ENCODE measurements around the gene TUBB2A.
"Not testable (repeated sequence)": the region's sequence is repeated elsewhere in the genome, so short reads cannot be mapped to it uniquely, and the experiment has no call there.

Gene TUBB2A

DNA sequence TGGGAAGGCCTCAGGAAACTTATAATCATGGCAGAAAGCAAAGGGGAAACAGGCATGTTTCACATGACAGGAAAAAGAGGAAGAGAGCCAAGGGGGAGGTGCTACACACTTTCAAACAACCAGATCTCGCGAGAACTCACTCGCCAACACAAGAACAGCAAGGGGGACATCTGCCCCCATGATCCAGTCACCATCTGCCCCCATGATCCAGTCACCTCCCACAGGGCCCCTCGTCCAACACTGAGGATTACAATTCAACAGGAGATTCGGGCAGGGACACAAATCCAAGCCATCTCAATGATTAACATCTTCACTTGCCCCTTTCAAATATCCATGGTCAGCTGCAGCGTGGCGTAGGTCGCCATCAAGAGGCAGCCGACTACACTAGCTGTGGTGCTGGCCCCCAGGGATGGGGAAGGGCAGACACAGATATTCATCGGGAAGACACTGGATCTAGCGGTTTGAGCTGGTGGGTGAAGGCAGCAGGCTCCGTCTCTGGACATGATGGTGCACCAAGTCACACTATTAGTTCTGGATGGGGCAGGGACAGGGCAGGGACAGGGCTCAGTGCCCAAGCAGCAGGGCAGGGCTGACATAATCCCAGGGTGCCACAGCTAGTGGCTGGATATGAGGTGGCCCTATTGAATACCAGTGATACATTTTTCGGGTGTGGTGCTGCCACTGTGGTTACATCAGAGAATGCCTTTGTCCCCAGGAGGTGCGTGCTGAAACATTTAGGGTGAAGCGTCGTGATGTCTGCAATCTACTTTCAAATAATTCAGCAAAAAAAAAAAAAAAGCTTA lies 38.6 kb upstream of the TUBB2A start:
- H3K27ac ChIP-seq (ENCODE audit: low read depth, low read length): peak overlapping the region; percentile 93
- no peak overlapping the region for H3K9ac ChIP-seq (ENCODE audit: low read depth, low read length)

DNA sequence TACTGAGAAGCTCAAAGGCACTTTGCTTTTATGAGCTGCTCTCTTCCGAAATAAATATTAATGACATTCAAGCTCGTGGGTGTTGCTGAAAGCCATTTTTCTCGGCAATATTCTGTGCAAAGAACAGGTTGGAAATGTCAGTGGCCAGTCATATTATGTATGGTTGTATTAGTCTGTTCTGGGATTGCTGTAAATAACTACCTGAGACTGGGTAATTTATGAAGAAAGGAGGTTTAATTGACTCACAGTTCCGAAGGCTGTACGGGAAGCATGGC lies 38.0 kb upstream of the TUBB2A start:
- no peak overlapping the region for H3K9ac ChIP-seq (ENCODE audit: low read depth, low read length)
- peak overlapping the region; percentile 93 for H3K27ac ChIP-seq (ENCODE audit: low read depth, low read length)
- no peaks in the 10 kb centered on the region for H3K36me3 ChIP-seq (ENCODE audit: control insufficient read depth, insufficient read depth, low read length)
- H3K27me3 ChIP-seq (ENCODE audit: control insufficient read depth, insufficient read depth, low read length): no peaks in the 10 kb centered on the region
- H3K4me3 ChIP-seq (ENCODE audit: low read depth, low read length): 0 out of 2 replicates have a peak overlapping the region, but pooled peaks have one; percentile 1
- H3K4me1 ChIP-seq (ENCODE audit: control insufficient read depth, insufficient read depth, low read length): peaks cover 31% of the 10 kb centered on the region
- no peaks in the 10 kb centered on the region for H3K9me3 ChIP-seq (ENCODE audit: control insufficient read depth, insufficient read depth, low read length)

More for the DNA sequence above, 38.6 kb upstream of the TUBB2A start:
- no peaks in the 10 kb centered on the region for H3K36me3 ChIP-seq (ENCODE audit: control insufficient read depth, insufficient read depth, low read length)
- H3K4me3 ChIP-seq (ENCODE audit: low read depth, low read length): no peak overlapping the region
- H3K27me3 ChIP-seq (ENCODE audit: control insufficient read depth, insufficient read depth, low read length): no peaks in the 10 kb centered on the region
- no peaks in the 10 kb centered on the region for H3K9me3 ChIP-seq (ENCODE audit: control insufficient read depth, insufficient read depth, low read length)
- peaks cover 31% of the 10 kb centered on the region for H3K4me1 ChIP-seq (ENCODE audit: control insufficient read depth, insufficient read depth, low read length)

DNA sequence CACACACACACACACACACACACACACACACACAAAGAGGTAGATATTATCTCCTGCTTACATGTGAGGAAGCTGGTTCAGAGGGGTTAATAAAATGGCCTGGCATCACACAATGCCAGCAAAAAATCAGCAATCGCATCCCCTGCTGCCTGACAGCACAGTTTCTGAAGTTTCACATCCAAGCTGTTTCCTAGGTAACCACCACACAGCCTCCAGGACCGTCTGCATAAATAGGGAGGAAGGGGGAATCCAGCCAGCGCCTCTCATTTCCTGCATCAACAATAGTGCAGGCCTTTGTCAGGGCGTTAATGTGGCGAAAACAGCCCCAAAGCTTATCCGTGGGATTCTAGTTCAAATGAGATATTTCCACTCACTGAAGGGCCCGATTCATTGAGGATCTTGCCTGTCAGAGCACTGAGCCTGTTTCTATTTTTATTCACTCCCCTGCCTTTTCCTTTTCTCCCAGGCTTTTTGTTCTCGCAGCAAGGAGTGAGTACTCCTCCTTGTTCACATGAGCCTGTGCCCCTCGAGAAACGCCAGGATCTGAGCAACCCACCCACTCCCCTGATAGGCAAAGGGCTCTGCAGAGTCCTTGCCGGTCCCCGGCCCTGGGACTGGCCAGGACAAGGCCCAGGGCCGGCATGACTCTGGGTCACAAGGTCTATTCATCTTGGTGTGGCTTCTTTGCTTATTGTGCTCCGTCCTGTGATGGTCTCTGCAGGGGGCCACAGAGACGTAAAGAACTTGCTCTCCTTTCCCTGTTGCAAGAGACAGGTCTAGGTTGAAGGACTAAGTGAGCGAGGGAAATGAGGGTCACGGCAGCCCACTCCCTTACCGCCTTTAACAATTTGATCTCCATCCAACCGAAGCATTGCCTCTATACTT lies 37.4 kb upstream of the TUBB2A start:
- Histone ChIP-seq H3K27ac (ENCODE audit: low read depth, low read length) (peak overlapping the region; percentile 93), H3K27me3 (ENCODE audit: control insufficient read depth, insufficient read depth, low read length) (no peaks in the 10 kb centered on the region), H3K9ac (ENCODE audit: low read depth, low read length) (no peak overlapping the region), H3K4me1 (ENCODE audit: control insufficient read depth, insufficient read depth, low read length) (peaks cover 31% of the 10 kb centered on the region), H3K9me3 (ENCODE audit: control insufficient read depth, insufficient read depth, low read length) (no peaks in the 10 kb centered on the region), H3K4me3 (ENCODE audit: low read depth, low read length) (0 out of 2 replicates have a peak overlapping the region, but pooled peaks have one; percentile 1), H3K36me3 (ENCODE audit: control insufficient read depth, insufficient read depth, low read length) (no peaks in the 10 kb centered on the region)

DNA sequence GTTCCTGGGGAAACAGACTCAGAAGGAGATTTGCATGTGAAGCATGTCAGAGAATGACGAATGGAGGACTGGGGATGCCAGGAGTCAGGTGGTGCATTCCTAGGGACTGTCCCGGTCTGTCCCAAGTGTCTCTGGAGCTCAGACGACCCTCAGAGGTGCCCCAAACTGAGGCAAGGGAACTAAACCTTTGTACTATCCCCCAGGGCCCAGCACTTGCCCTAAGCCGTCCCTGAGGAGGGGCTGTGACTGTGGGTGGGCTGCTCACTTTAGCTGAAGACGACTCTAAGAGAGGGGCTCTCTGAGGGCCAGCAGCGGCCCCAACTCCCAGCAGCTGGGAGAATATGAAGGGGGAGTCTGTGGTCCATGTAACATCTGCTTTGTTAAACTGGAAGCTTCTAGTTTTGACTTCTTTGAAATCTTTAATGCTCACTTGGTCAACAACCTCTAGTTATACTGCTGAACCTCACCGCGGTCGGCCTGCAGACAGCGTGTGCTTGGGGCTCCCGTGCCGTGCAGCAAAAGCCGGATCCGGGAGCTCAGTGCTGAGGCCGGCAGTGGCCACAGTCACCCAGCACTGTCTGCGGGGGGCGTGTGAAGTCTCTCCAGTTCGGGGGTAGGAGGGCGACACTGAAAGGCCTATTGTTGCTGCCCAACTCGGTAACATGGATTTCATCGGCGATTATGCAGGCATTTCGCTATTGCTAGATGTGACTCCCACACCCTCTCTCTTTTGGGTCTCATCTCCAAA lies 35.9 kb upstream of the TUBB2A start:
- no peaks in the 10 kb centered on the region for H3K9me3 ChIP-seq (ENCODE audit: control insufficient read depth, insufficient read depth, low read length)
- no peaks in the 10 kb centered on the region for H3K36me3 ChIP-seq (ENCODE audit: control insufficient read depth, insufficient read depth, low read length)
- no peaks in the 10 kb centered on the region for H3K27me3 ChIP-seq (ENCODE audit: control insufficient read depth, insufficient read depth, low read length)
- no peak overlapping the region for H3K4me3 ChIP-seq (ENCODE audit: low read depth, low read length)
- H3K9ac ChIP-seq (ENCODE audit: low read depth, low read length): no peak overlapping the region
- H3K4me1 ChIP-seq (ENCODE audit: control insufficient read depth, insufficient read depth, low read length): peaks cover 31% of the 10 kb centered on the region
- peak overlapping the region; percentile 49 for H3K27ac ChIP-seq (ENCODE audit: low read depth, low read length)

DNA sequence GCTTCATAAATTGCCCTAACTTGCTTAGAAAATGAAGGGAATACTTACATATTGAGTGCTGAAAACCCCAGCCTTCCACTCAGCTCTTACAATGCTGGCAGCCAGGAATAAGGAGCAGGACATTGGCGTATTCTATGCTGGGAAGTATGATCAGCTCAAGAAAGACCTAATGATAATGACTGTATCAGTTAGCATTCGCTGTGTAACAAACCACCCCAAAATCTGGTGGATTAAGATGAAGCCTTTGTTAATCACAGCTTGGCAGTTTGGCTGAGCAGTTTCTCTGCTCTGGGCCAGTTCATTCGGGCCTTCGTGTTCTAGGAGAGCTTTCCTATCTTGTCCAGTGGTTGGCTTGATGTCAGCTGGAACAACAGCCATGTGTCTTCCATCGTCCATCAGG lies 33.4 kb upstream of the TUBB2A start:
- Histone ChIP-seq H3K9ac (ENCODE audit: low read depth, low read length) (no peak overlapping the region), H3K4me1 (ENCODE audit: control insufficient read depth, insufficient read depth, low read length) (peaks cover 26% of the 10 kb centered on the region), H3K36me3 (ENCODE audit: control insufficient read depth, insufficient read depth, low read length) (no peaks in the 10 kb centered on the region), H3K9me3 (ENCODE audit: control insufficient read depth, insufficient read depth, low read length) (no peaks in the 10 kb centered on the region), H3K27ac (ENCODE audit: low read depth, low read length) (no peak overlapping the region), H3K27me3 (ENCODE audit: control insufficient read depth, insufficient read depth, low read length) (no peaks in the 10 kb centered on the region), H3K4me3 (ENCODE audit: low read depth, low read length) (no peak overlapping the region)

DNA sequence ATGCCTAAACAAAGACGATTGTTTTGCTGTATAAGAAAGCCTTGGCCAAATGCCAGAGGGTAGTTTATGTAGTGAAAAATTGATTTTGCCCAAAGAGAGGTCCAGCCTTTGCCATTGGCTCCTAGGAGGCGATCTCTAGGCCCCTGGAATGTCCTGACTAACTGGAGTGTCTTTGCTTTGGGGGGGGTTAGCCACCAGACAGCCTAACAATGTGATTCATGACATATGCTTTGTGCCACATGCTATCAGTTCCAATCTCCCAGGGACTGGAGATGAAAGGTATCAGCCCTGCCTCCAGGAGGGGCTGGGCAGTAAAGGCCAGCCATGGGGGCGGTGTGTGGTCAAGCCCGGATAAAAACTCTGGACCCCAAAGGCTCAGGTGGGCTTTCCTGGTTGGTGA lies 32.7 kb upstream of the TUBB2A start:
- Histone ChIP-seq H3K9me3 (ENCODE audit: control insufficient read depth, insufficient read depth, low read length) (no peaks in the 10 kb centered on the region), H3K4me3 (ENCODE audit: low read depth, low read length) (no peak overlapping the region), H3K27me3 (ENCODE audit: control insufficient read depth, insufficient read depth, low read length) (no peaks in the 10 kb centered on the region), H3K9ac (ENCODE audit: low read depth, low read length) (no peak overlapping the region), H3K27ac (ENCODE audit: low read depth, low read length) (no peak overlapping the region), H3K4me1 (ENCODE audit: control insufficient read depth, insufficient read depth, low read length) (peaks cover 19% of the 10 kb centered on the region), H3K36me3 (ENCODE audit: control insufficient read depth, insufficient read depth, low read length) (no peaks in the 10 kb centered on the region)

DNA sequence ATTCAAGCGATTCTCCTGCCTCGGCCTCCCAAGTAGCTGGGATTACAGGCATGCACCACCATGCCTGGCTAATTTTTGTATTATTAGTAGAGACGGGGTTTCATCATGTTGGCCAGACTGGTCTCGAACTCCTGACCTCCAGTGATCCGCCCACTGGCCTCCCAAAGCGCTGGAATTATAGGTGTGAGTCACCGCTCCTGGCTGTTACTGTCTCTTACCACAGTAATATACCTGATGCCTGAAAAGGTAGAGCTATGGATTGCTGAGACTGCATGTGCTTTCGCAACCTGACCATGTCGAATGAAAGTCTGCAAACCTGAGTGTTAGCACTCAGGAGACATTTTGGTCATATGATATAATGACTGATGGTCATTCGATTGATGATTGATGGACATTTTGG lies 31.8 kb upstream of the TUBB2A start:
- not testable (repeated sequence) for H3K4me3 ChIP-seq (ENCODE audit: low read depth, low read length); H3K9ac ChIP-seq (ENCODE audit: low read depth, low read length); H3K27me3 ChIP-seq (ENCODE audit: control insufficient read depth, insufficient read depth, low read length); H3K27ac ChIP-seq (ENCODE audit: low read depth, low read length); H3K36me3 ChIP-seq (ENCODE audit: control insufficient read depth, insufficient read depth, low read length); H3K9me3 ChIP-seq (ENCODE audit: control insufficient read depth, insufficient read depth, low read length)
- peaks cover 10% of the 10 kb centered on the region for H3K4me1 ChIP-seq (ENCODE audit: control insufficient read depth, insufficient read depth, low read length)

DNA sequence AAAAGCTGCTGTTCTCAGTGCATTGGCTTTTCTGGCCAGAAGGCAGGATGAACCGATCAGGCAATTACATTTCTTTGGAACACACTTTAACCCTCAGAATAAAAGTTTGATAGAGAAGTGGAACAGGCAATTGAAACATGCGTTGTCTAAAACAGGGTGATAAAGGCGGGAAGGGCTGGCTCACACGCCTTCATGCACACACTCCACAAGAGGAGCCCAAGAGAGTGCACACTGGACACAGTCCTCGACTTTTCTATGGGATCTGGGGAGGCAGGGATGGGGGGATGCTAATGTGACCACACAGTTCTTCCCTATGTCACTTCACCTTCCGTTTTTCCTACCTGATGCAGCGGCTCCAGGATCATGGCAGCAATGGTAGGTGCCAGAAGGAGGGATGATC lies 30.9 kb upstream of the TUBB2A start:
- no peaks in the 10 kb centered on the region for H3K9me3 ChIP-seq (ENCODE audit: control insufficient read depth, insufficient read depth, low read length)
- no peaks in the 10 kb centered on the region for H3K36me3 ChIP-seq (ENCODE audit: control insufficient read depth, insufficient read depth, low read length)
- H3K9ac ChIP-seq (ENCODE audit: low read depth, low read length): no peak overlapping the region
- no peaks in the 10 kb centered on the region for H3K27me3 ChIP-seq (ENCODE audit: control insufficient read depth, insufficient read depth, low read length)
- no peak overlapping the region for H3K4me3 ChIP-seq (ENCODE audit: low read depth, low read length)
- no peak overlapping the region for H3K27ac ChIP-seq (ENCODE audit: low read depth, low read length)
- peaks cover 4% of the 10 kb centered on the region for H3K4me1 ChIP-seq (ENCODE audit: control insufficient read depth, insufficient read depth, low read length)

DNA sequence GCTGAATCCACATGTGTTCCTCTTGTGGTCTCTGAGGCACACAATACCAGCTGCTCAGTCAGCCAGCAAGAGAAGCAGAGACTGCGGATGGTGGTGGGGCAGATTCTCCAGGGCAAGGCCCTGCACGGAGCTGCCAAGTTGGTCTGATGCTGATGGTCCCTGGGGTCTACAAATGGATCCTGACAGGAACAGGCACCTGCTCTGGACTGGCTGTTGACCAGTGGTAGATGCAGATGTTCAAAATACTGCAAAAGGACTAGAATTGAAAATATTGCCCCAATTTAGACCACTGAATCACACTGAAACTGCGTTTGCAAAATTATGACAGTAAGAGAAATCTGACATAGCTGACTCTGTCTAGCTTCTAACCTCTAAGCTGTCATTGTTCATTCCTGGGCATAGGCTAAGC lies 29.6 kb upstream of the TUBB2A start:
- Histone ChIP-seq H3K27ac (ENCODE audit: low read depth, low read length) (no peak overlapping the region), H3K4me3 (ENCODE audit: low read depth, low read length) (no peak overlapping the region), H3K9me3 (ENCODE audit: control insufficient read depth, insufficient read depth, low read length) (no peaks in the 10 kb centered on the region), H3K4me1 (ENCODE audit: control insufficient read depth, insufficient read depth, low read length) (no peaks in the 10 kb centered on the region), H3K27me3 (ENCODE audit: control insufficient read depth, insufficient read depth, low read length) (no peaks in the 10 kb centered on the region), H3K36me3 (ENCODE audit: control insufficient read depth, insufficient read depth, low read length) (no peaks in the 10 kb centered on the region), H3K9ac (ENCODE audit: low read depth, low read length) (no peak overlapping the region)

DNA sequence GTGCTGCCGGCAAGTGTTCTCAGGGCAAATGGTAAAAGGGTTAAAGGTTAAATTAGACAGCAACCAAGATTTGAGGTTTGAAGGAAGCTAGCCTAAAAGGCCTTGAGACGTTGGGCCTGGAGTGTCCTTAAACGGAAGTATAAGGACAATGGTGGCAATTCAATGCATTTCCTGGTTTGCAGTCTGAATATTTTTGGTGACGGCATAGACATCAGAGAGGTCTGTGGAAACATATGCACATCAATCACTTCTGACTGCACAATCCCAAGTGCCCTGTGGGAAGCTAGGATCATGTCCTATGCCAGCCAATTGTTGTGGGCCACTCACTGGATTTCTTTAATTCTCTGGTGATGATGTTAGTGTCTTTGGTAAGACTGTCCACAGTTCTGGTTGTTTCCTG lies 25.7 kb upstream of the TUBB2A start:
- Histone ChIP-seq H3K9ac (ENCODE audit: low read depth, low read length) (no peak overlapping the region), H3K4me1 (ENCODE audit: control insufficient read depth, insufficient read depth, low read length) (no peaks in the 10 kb centered on the region), H3K9me3 (ENCODE audit: control insufficient read depth, insufficient read depth, low read length) (no peaks in the 10 kb centered on the region), H3K27me3 (ENCODE audit: control insufficient read depth, insufficient read depth, low read length) (no peaks in the 10 kb centered on the region), H3K4me3 (ENCODE audit: low read depth, low read length) (no peak overlapping the region), H3K27ac (ENCODE audit: low read depth, low read length) (no peak overlapping the region), H3K36me3 (ENCODE audit: control insufficient read depth, insufficient read depth, low read length) (no peaks in the 10 kb centered on the region)

Data from HUES48 (cell line).